Tibial artery (tissue), 4 donors: ENCODE data around the gene DNAAF9.

Source experiments
- DNase-seq, 2 donors: peaks; one replicate each; pipeline ENCODE4 v3.0.0-alpha.2; 2019
- H3K27ac ChIP-seq, 2 donors: fragments of 200-600 bp; sonication (generic) in 1 of 2; 1 replicate in 1 of 2; 2 replicates in 1 of 2; pipeline ENCODE4 v1.5.1; 2018 to 2019; ENCODE audit warnings: mild to moderate bottlenecking in 1 of 2
- H3K27me3 ChIP-seq, 2 donors: fragments of 200-600 bp; sonication (generic) in 1 of 2; one replicate each; pipeline versions ENCODE4 v1.5.1 to v1.6.0; 2016 to 2019
- H3K36me3 ChIP-seq, 3 donors: fragments of 200-600 bp; sonication (generic) in 2 of 3; one replicate each; pipeline ENCODE4 v1.5.1; 2016 to 2019; ENCODE audit warnings: mild to moderate bottlenecking in 2 of 3
- H3K4me1 ChIP-seq, 4 donors: fragments of 200-600 bp; sonication (generic) in 2 of 4; 1 replicate in 3 of 4; 2 replicates in 1 of 4; pipeline ENCODE4 v1.5.1; 2016 to 2019
- H3K4me3 ChIP-seq, 2 donors: fragments of 200-600 bp; sonication (generic) in 1 of 2; 1 replicate in 1 of 2; 2 replicates in 1 of 2; pipeline ENCODE4 v1.5.1; 2018 to 2019; ENCODE audit warnings: mild to moderate bottlenecking in 2 of 2
- H3K9me3 ChIP-seq, 3 donors: fragments of 200-600 bp; sonication (generic) in 1 of 3; one replicate each; pipeline ENCODE4 v1.5.1; 2016 to 2019
- intact Hi-C: fragments of 100-400 bp; cut with DNase I; formaldehyde crosslinking; loops from one replicate; pipeline ENCODE4 v1.15.0; 2023; ENCODE audit warnings: low total_unique reads
- TF ChIP-seq, protein P1 (sequence below), 2 experiments: fragments of 200-600 bp in 1 of 2; fragments of 450-650 bp in 1 of 2; IDR thresholded peaks; one replicate each; pipeline ENCODE4 v1.5.1; 2017 to 2019; ENCODE audit warnings: antibody characterized with exemption in 2 of 2, mild to moderate bottlenecking in 1 of 2, moderate library complexity in 1 of 2

The DNAAF9 gene

DNA sequence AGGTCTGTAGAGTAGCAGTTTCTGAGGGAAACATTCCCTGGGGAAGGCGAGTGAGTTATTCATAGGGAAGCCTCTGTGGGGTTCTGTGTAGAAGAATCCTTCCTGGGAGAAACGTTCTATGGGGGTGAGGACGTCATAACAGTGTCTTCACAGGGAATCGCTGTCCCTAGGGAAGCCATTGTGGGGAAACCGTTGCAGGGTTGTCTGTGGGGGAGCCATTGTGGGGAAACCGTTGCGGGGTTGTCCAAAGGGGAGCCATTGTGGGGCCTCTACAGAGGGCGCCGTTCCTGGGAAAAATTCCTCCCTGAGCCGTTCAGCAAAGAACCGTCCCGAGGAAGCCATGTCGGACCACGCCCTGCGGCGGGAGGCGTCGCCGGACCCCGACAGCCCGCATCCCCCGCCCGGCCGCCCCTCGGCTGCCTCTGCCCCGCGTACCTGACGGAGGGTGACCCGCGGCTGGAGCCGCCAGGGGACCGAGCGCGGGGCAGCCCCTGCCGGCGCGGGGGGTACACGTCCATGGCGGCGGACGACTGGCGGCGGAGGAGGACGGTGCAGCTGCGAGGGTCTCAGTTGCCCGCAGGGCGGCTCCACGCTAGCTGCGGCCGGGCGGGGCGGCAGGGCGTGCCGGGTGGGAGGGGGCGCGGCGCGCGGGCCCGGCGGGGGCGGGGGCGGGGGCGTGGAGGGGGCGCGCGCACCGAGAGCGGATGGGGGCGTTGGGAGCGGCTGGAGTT lies at the start of gene DNAAF9:
Gene DNAAF9, minus strand, starts transcription at position 630 of the 731 bp plus-strand sequence. Its CDS starts 112 bp downstream, at position 518.
- TF ChIP-seq, protein P1, sequence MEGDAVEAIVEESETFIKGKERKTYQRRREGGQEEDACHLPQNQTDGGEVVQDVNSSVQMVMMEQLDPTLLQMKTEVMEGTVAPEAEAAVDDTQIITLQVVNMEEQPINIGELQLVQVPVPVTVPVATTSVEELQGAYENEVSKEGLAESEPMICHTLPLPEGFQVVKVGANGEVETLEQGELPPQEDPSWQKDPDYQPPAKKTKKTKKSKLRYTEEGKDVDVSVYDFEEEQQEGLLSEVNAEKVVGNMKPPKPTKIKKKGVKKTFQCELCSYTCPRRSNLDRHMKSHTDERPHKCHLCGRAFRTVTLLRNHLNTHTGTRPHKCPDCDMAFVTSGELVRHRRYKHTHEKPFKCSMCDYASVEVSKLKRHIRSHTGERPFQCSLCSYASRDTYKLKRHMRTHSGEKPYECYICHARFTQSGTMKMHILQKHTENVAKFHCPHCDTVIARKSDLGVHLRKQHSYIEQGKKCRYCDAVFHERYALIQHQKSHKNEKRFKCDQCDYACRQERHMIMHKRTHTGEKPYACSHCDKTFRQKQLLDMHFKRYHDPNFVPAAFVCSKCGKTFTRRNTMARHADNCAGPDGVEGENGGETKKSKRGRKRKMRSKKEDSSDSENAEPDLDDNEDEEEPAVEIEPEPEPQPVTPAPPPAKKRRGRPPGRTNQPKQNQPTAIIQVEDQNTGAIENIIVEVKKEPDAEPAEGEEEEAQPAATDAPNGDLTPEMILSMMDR (IDR thresholded peaks at IDR 0.05) = peak in 1 of 2 experiments; percentile 63
- Histone ChIP-seq H3K4me3 (peak within 1 kb of the TSS; percentile 74 to 99), H3K9me3 (no peaks in the 10 kb centered on the region), H3K27ac (peak within 1 kb of the TSS; percentile 90 to 98), H3K4me1 (peaks cover 0 to 27% (median 17%) of the 10 kb centered on the region in 4 donors), H3K27me3 (no peaks in the 10 kb centered on the region), H3K36me3 (no peaks in the 10 kb centered on the region)
- intact Hi-C loops = loop anchor here (5.0 kb wide), 1 partner anchor 65 kb away; the partner anchor contains the start of gene ATRN
- DNase-seq = peak; percentile 45 to 75

DNA sequence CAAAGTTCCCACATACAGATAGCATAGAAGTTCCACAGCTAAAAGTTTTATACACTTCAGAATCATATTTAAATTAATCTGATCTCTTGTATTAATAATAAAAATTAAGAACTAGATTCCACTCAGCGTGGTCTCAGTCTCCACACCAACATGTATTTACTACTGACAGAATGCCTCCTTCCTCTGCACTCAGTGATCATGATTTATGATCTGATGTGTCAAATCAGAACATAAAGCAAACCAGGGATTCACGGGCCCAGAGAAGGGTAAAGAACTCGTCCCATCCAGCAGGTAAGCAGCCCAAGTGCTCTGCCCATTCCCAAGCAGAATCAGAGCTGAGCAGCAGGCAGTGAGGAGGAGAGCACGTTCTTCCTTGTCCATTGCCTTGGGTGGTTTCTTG lies 49.2 kb upstream of the DNAAF9 start:
- intact Hi-C loops = no loop called here

DNA sequence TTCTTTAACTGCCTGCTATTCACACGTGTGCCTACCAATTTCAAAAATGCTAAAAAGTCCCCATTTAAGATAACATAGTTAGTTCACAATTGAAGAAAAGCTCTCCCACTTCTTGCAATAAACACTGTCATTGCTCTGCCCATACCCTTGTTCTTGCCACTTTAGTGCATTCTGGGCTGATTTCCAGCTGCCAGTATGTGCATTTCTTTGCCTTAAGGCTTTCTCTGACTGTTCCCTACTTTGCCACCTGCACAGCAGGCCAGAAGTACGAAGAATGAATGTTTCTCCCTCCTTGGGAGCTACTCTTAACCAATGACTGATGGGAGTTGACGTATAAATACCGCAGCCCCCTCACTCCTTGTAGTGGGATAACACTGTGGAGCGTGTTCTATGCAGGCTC lies 47.4 kb upstream of the DNAAF9 start:
- TF ChIP-seq, protein P1 (IDR thresholded peaks at IDR 0.05) = no peak
- H3K4me1 ChIP-seq = no peaks in the 10 kb centered on the region
- H3K9me3 ChIP-seq = no peaks in the 10 kb centered on the region
- H3K4me3 ChIP-seq = no peak overlapping the region
- H3K36me3 ChIP-seq = no peaks in the 10 kb centered on the region
- DNase-seq = no peak
- H3K27me3 ChIP-seq = no peaks in the 10 kb centered on the region
- intact Hi-C loops = no loop called here
- H3K27ac ChIP-seq = no peak overlapping the region

More for the DNA sequence above, 49.2 kb upstream of the DNAAF9 start:
- Histone ChIP-seq H3K27me3 (no peaks in the 10 kb centered on the region), H3K27ac (no peak overlapping the region), H3K36me3 (no peaks in the 10 kb centered on the region), H3K4me1 (no peaks in the 10 kb centered on the region), H3K9me3 (no peaks in the 10 kb centered on the region), H3K4me3 (no peak overlapping the region)
- TF ChIP-seq, protein P1 (IDR thresholded peaks at IDR 0.05) = no peak
- DNase-seq = no peak

DNA sequence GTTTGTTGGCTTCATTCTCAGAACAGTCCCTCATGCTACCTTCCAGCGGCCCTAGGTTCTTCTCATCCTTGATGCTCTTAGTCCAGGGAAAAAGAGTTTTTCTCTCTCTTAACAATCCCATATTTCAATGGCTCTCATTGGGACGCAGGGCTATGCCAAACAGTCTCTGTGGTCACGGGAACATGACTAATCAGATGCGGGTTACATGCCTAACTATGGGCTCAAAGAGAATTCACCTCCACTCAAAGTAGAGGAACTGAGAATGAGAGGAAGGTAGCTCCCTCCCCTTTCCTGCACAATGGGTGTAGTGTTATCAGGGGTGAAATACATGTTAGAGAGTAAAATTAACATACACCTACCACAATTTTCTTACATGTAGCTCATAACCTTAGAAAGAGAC lies 45.2 kb upstream of the DNAAF9 start:
- H3K27me3 ChIP-seq = no peaks in the 10 kb centered on the region
- H3K9me3 ChIP-seq = no peaks in the 10 kb centered on the region
- H3K27ac ChIP-seq = no peak overlapping the region
- intact Hi-C loops = no loop called here
- DNase-seq = no peak
- TF ChIP-seq, protein P1 (IDR thresholded peaks at IDR 0.05) = no peak
- no peak overlapping the region for H3K4me3 ChIP-seq
- no peaks in the 10 kb centered on the region for H3K36me3 ChIP-seq
- H3K4me1 ChIP-seq = no peaks in the 10 kb centered on the region

DNA sequence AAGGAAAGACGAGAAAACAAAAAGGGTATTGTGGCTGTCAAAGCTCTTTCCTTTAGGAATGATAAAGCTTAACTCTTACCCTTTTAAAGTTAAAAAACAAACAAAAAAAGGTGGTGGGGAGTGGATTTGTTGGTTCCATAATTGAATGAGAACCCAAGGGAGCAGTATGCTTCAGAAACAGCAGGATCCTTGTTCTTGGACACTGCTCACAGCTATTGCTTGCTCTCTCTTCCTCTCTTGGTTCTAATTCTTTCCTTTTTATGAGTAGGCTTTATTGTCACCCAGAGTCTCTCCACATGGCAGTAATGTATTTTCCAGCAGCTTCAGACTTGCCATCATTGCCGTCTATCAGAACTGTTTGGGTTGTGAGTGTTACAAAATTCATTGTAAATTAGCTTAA lies 44.7 kb upstream of the DNAAF9 start:
- H3K27me3 ChIP-seq = no peaks in the 10 kb centered on the region
- intact Hi-C loops = no loop called here
- no peaks in the 10 kb centered on the region for H3K9me3 ChIP-seq
- DNase-seq = no peak
- no peaks in the 10 kb centered on the region for H3K4me1 ChIP-seq
- TF ChIP-seq, protein P1 (IDR thresholded peaks at IDR 0.05) = no peak
- no peaks in the 10 kb centered on the region for H3K36me3 ChIP-seq
- no peak overlapping the region for H3K4me3 ChIP-seq
- no peak overlapping the region for H3K27ac ChIP-seq
